ENCODE results near the gene UST. TPM values are rescaled to one million over a fixed set of nuclear protein-coding genes. Genes with fewer than 3 reads are reported as not detected.

Gene UST
- total and polyA plus RNA-seq, 9 of the 15 experiments (the other 6 are each of a cell fraction or from before 2014, with no cell fraction given): 0.04 to 0.10 TPM; not detected in 7

DNA sequence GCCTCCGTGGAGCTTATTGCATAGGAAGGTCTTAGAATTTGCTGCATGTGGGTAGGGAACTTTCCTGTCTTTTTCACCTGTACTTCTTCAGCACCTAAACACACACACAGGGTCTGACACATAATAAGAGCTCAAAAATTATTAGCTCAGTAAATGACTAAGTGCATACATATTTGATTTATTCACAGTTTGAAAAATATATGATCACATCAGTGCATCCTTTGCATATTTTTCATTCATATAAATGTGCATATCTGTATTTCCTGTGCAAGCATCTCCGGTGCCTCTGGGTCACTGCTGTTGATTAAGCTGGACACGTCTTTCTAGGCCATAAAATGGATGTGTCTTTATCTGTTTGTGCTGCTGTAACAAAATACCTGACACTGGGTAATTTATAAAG, 234.7 kb downstream of the UST start:
- H4K20me1 ChIP-seq (replicated peaks; ENCODE audit: control insufficient read depth, insufficient read depth, low read length): no peaks in the 10 kb centered on the region
- 0% methylated on average over 3 of the region's 3 CpGs for WGBS (ENCODE audit: insufficient coverage, low coverage, missing lambda C conversion rate)
- intact Hi-C loops (cut with micrococcal nuclease) (no loop called here), in situ Hi-C loops (cut with MboI) (no loop called here)
- no peak overlapping the region for H3K4me3 ChIP-seq
- DNase-seq (ENCODE audit: extremely low read depth in 1 of 4, low spot score in 3 of 4) (no peak), ATAC-seq (no peak), FAIRE-seq (no peak)
- no peak overlapping the region for H3K9ac ChIP-seq (ENCODE audit: insufficient read depth in 1 of 2, low read depth in 2 of 2, low read length in 2 of 2)
- no peaks in the 10 kb centered on the region for H3K9me1 ChIP-seq (ENCODE audit: control insufficient read depth, insufficient read depth, low read length)
- BruUV-seq (replicated peaks): no TSS peak
- H3K27ac ChIP-seq (ENCODE audit: extremely low read depth, low read depth, low read length): no peak overlapping the region
- CTCF ChIA-PET (ENCODE audit: low intra/inter-chr PET ratio): no interaction called here
- no peak overlapping the region for H2AFZ ChIP-seq (ENCODE audit: low read depth, low read length)
- no peaks in the 10 kb centered on the region for H3K9me3 ChIP-seq (replicated peaks; ENCODE audit: control insufficient read depth, insufficient read depth, low read depth, low read length)
- no peaks in the 10 kb centered on the region for H3K4me1 ChIP-seq (replicated peaks in 1 of 2; ENCODE audit: control insufficient read depth in 2 of 2, insufficient read depth in 2 of 2, low read length in 2 of 2)
- H3K79me2 ChIP-seq (ENCODE audit: control insufficient read depth, insufficient read depth, low read length): no peaks in the 10 kb centered on the region
- POLR2A ChIA-PET: no interaction called here
- no peaks in the 10 kb centered on the region for H3K36me3 ChIP-seq (ENCODE audit: control insufficient read depth, insufficient read depth, low read length)
- H3K4me2 ChIP-seq (ENCODE audit: insufficient read depth, low read length): no peak overlapping the region
- H3K27me3 ChIP-seq (ENCODE audit: control insufficient read depth in 2 of 2, insufficient read depth in 2 of 2, low read length in 2 of 2): peaks cover 0 to 2% of the 10 kb centered on the region in 2 experiments; a peak in 2 of 5 replicates
- TF ChIP-seq ZMIZ1 (IDR thresholded peaks at IDR 0.05; ENCODE audit: low read depth in 2 of 2, low read length in 2 of 2) (no peak), ZNF124 (CRISPR knock-in tag; IDR thresholded peaks at IDR 0.05) (no peak), HDAC2 (IDR thresholded peaks at IDR 0.05) (no peak), ZKSCAN8 (CRISPR knock-in tag; IDR thresholded peaks at IDR 0.05) (no peak), ZNF41 (CRISPR knock-in tag; conservative IDR thresholded peaks at IDR 0.05) (no peak), NCOA6 (IDR thresholded peaks at IDR 0.05) (no peak), POU5F1 (IDR thresholded peaks at IDR 0.05; ENCODE audit: borderline replicate concordance, low read depth, low read length, partially characterized antibody) (no peak), CBX8 (IDR thresholded peaks at IDR 0.05; ENCODE audit: borderline replicate concordance, extremely low read depth, low read depth, low read length, poor library complexity, severe bottlenecking) (no peak), ZBTB43 (CRISPR knock-in tag; IDR thresholded peaks at IDR 0.05) (no peak), PRDM10 (IDR thresholded peaks at IDR 0.05; ENCODE audit: partially characterized antibody) (no peak)
- TF ChIP-seq, protein P1, sequence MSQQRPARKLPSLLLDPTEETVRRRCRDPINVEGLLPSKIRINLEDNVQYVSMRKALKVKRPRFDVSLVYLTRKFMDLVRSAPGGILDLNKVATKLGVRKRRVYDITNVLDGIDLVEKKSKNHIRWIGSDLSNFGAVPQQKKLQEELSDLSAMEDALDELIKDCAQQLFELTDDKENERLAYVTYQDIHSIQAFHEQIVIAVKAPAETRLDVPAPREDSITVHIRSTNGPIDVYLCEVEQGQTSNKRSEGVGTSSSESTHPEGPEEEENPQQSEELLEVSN (IDR thresholded peaks at IDR 0.05; ENCODE audit: borderline replicate concordance in 1 of 2, extremely low read depth in 1 of 2, insufficient read depth in 1 of 2, insufficient read length in 1 of 2, low read depth in 1 of 2, low read length in 1 of 2, poor library complexity in 1 of 2, severe bottlenecking in 1 of 2): no peak
